GM23338 (cell line): ENCODE data around the gene PCBP3. TPM values are rescaled to one million over a fixed set of nuclear protein-coding genes. Genes with fewer than 3 reads are reported as not detected.

Experiments used
- ATAC-seq: fragments of 200-7000 bp; cut with Tn5 transposase; 3 replicates; pipeline ENCODE4 v1.9.1; 2020
- DNase-seq: peaks from one replicate; pipeline ENCODE4 v3.0.0-alpha.2; 2015; ENCODE audit warnings: low spot score
- H2AFZ ChIP-seq: fragments of 200-600 bp; sonication (generic); 2 replicates; pipeline ENCODE4 v1.8.0; 2016; ENCODE audit warnings: antibody characterized with exemption, mild to moderate bottlenecking, moderate library complexity
- H3F3A ChIP-seq: fragments of 200-600 bp; sonication (generic); replicated peaks from 2 replicates; pipeline ENCODE4 v1.8.0; 2017; ENCODE audit warnings: antibody characterized with exemption, mixed run types, low read depth
- H3K27ac ChIP-seq: fragments of 200-600 bp; sonication (generic); 2 replicates; pipeline ENCODE4 v1.6.1; 2016; ENCODE audit warnings: low read depth
- H3K27me3 ChIP-seq: fragments of 200-600 bp; sonication (generic); 2 replicates; pipeline ENCODE4 v1.8.0; 2016; ENCODE audit warnings: mild to moderate bottlenecking, mixed run types, moderate library complexity; ENCODE audit not compliant: insufficient read depth
- H3K36me3 ChIP-seq: fragments of 200-600 bp; sonication (generic); 2 replicates; pipeline ENCODE4 v1.8.0; 2016; ENCODE audit warnings: mild to moderate bottlenecking; ENCODE audit not compliant: insufficient read depth
- H3K4me1 ChIP-seq: fragments of 200-600 bp; sonication (generic); 2 replicates; pipeline ENCODE4 v1.8.0; 2016; ENCODE audit warnings: mild to moderate bottlenecking, moderate library complexity; ENCODE audit not compliant: insufficient read depth
- H3K4me2 ChIP-seq: fragments of 200-600 bp; sonication (generic); 2 replicates; pipeline ENCODE4 v1.7.1; 2017; ENCODE audit warnings: mixed run types
- H3K4me3 ChIP-seq: fragments of 200-600 bp; sonication (generic); 2 replicates; pipeline ENCODE4 v1.6.1; 2016; ENCODE audit warnings: mixed run types
- H3K79me2 ChIP-seq: fragments of 200-600 bp; sonication (generic); replicated peaks from 2 replicates; pipeline ENCODE4 v1.8.0; 2017; ENCODE audit warnings: mild to moderate bottlenecking; ENCODE audit not compliant: insufficient read depth
- H3K9me2 ChIP-seq: fragments of 200-600 bp; sonication (generic); 2 replicates; pipeline ENCODE4 v1.8.0; 2017; ENCODE audit not compliant: insufficient read depth
- H4K20me1 ChIP-seq: fragments of 200-600 bp; sonication (generic); replicated peaks from 2 replicates; pipeline ENCODE4 v1.8.0; 2017; ENCODE audit warnings: mild to moderate bottlenecking; ENCODE audit not compliant: insufficient read depth
- H3K27ac Mint-ChIP-seq: 2 replicates; pipeline ENCODE4 v1.8.0; 2020; ENCODE audit warnings: inconsistent platforms, mild to moderate bottlenecking, moderate library complexity, mixed read lengths
- H3K27me3 Mint-ChIP-seq: 3 replicates; pipeline ENCODE4 v1.8.0; 2022; ENCODE audit warnings: low read depth, mild to moderate bottlenecking, moderate library complexity, mixed read lengths, inconsistent platforms; ENCODE audit not compliant: insufficient read depth, poor library complexity
- H3K36me3 Mint-ChIP-seq: 3 replicates; pipeline ENCODE4 v1.8.0; 2021; ENCODE audit warnings: low read depth, mild to moderate bottlenecking, inconsistent platforms, moderate library complexity, mixed read lengths
- H3K4me1 Mint-ChIP-seq: 3 replicates; pipeline ENCODE4 v1.8.0; 2020; ENCODE audit warnings: mild to moderate bottlenecking, inconsistent platforms, mixed read lengths
- H3K4me3 Mint-ChIP-seq: 3 replicates; pipeline ENCODE4 v1.8.0; 2021; ENCODE audit warnings: moderate library complexity, mild to moderate bottlenecking, inconsistent platforms, mixed read lengths
- H3K9me3 Mint-ChIP-seq: 3 replicates; pipeline ENCODE4 v1.8.0; 2020; ENCODE audit warnings: moderate library complexity, mild to moderate bottlenecking, inconsistent platforms, mixed read lengths
- CREB1 ChIP-seq: fragments of 250-450 bp; sonication (Bioruptor Pico); IDR thresholded peaks from 2 replicates; pipeline ENCODE4 v1.5.0; 2020; ENCODE audit warnings: low read depth, mild to moderate bottlenecking, moderate library complexity
- EZH2phosphoT487 ChIP-seq: fragments of 200-600 bp; sonication (generic); IDR thresholded peaks from one replicate; pipeline ENCODE4 v1.8.1; 2018; ENCODE audit warnings: antibody characterized with exemption; ENCODE audit not compliant: unreplicated experiment
- JUNB ChIP-seq: IDR thresholded peaks from one replicate; pipeline ENCODE4 v1.6.1; 2016; ENCODE audit warnings: antibody characterized with exemption; ENCODE audit not compliant: unreplicated experiment
- REST ChIP-seq: IDR thresholded peaks from one replicate; pipeline ENCODE4 v1.6.1; 2018; ENCODE audit warnings: antibody characterized with exemption; ENCODE audit not compliant: unreplicated experiment
- STAT1 ChIP-seq: IDR thresholded peaks from one replicate; pipeline ENCODE4 v1.6.1; 2016; ENCODE audit warnings: antibody characterized with exemption; ENCODE audit not compliant: unreplicated experiment
- polyA plus RNA-seq: library from polyadenylated mRNA; unstranded; fragments of >200 nt; fragmentation: Nextera tagmentation; extraction: Ambion mirVana; gene quantifications from 2 replicates; pipeline ENCODE4 v1.2.1, GENCODE V29; 2016
- total RNA-seq: library from RNA; depleted of rRNA; stranded (reverse); fragments of >200 nt; shearing (Covaris generic); gene quantifications from 2 replicates; pipeline ENCODE4 v1.2.3, GENCODE V29; 2014
- TF ChIP-seq, protein P1 (sequence below): fragments of 250-450 bp; sonication (Bioruptor Pico); IDR thresholded peaks from 2 replicates; pipeline ENCODE4 v1.5.0; 2020; ENCODE audit warnings: mild to moderate bottlenecking, moderate library complexity

Gene PCBP3
- total and polyA plus RNA-seq, 2 experiments from 2014 or later = 7.1 to 9.1 TPM

DNA sequence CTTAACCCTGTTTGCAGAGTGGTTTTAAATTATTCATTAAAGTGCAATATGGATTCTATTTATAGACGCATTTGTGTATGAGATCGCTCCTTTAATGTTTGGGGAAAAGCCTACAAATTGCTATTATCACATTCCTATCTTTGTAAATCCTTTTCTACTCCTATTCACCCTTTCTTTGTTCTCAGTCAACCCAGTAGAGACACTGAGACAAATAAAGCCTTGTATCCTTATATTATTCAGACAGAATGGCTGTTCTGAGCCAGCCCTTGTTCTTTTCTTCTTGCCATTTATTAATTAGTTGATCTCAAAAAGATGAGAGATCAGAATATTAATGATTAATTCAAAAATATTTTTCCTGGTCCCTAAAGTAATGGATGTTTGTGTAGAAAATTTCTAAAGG lies 8.4 kb downstream of the PCBP3 start (continued):
- TF ChIP-seq STAT1 (no peak), JUNB (no peak), EZH2phosphoT487 (no peak), CREB1 (CRISPR knock-in tag) (no peak)
- TF ChIP-seq, protein P1, sequence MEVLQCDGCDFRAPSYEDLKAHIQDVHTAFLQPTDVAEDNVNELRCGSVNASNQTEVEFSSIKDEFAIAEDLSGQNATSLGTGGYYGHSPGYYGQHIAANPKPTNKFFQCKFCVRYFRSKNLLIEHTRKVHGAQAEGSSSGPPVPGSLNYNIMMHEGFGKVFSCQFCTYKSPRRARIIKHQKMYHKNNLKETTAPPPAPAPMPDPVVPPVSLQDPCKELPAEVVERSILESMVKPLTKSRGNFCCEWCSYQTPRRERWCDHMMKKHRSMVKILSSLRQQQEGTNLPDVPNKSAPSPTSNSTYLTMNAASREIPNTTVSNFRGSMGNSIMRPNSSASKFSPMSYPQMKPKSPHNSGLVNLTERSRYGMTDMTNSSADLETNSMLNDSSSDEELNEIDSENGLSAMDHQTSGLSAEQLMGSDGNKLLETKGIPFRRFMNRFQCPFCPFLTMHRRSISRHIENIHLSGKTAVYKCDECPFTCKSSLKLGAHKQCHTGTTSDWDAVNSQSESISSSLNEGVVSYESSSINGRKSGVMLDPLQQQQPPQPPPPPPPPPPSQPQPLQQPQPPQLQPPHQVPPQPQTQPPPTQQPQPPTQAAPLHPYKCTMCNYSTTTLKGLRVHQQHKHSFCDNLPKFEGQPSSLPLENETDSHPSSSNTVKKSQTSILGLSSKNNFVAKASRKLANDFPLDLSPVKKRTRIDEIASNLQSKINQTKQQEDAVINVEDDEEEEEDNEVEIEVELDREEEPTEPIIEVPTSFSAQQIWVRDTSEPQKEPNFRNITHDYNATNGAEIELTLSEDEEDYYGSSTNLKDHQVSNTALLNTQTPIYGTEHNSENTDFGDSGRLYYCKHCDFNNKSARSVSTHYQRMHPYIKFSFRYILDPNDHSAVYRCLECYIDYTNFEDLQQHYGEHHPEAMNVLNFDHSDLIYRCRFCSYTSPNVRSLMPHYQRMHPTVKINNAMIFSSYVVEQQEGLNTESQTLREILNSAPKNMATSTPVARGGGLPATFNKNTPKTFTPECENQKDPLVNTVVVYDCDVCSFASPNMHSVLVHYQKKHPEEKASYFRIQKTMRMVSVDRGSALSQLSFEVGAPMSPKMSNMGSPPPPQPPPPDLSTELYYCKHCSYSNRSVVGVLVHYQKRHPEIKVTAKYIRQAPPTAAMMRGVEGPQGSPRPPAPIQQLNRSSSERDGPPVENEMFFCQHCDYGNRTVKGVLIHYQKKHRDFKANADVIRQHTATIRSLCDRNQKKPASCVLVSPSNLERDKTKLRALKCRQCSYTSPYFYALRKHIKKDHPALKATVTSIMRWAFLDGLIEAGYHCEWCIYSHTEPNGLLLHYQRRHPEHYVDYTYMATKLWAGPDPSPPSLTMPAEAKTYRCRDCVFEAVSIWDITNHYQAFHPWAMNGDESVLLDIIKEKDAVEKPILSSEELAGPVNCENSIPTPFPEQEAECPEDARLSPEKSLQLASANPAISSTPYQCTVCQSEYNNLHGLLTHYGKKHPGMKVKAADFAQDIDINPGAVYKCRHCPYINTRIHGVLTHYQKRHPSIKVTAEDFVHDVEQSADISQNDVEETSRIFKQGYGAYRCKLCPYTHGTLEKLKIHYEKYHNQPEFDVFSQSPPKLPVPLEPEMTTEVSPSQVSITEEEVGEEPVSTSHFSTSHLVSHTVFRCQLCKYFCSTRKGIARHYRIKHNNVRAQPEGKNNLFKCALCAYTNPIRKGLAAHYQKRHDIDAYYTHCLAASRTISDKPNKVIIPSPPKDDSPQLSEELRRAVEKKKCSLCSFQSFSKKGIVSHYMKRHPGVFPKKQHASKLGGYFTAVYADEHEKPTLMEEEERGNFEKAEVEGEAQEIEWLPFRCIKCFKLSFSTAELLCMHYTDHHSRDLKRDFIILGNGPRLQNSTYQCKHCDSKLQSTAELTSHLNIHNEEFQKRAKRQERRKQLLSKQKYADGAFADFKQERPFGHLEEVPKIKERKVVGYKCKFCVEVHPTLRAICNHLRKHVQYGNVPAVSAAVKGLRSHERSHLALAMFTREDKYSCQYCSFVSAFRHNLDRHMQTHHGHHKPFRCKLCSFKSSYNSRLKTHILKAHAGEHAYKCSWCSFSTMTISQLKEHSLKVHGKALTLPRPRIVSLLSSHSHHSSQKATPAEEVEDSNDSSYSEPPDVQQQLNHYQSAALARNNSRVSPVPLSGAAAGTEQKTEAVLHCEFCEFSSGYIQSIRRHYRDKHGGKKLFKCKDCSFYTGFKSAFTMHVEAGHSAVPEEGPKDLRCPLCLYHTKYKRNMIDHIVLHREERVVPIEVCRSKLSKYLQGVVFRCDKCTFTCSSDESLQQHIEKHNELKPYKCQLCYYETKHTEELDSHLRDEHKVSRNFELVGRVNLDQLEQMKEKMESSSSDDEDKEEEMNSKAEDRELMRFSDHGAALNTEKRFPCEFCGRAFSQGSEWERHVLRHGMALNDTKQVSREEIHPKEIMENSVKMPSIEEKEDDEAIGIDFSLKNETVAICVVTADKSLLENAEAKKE (CRISPR knock-in tag) = no peak

DNA sequence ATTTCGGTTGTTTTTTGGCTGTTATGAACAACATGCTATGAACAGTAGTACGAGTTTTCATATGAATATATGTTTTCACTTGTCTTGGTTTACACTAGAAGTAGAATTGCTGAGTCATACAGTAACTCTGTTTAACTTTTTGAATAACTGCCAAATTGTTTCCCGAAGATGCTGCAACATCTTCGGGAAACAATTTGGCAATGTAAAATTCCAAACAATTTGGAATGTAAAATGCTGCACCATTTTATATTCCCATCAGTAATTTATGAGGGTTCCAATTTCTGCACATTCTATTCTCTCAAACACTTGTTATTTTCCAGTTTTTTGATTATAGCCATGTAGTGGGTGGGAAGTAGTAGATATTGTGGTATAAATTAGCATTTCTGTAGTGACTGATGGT lies 11.6 kb downstream of the PCBP3 start:
- H3K27ac Mint-ChIP-seq = no peak overlapping the region
- peaks cover 5% of the 10 kb centered on the region; the same call in 2 of the 3 replicates for H3K9me3 Mint-ChIP-seq
- no peaks in the 10 kb centered on the region for H3K4me1 ChIP-seq
- H3K4me3 Mint-ChIP-seq = no peak overlapping the region
- no peaks in the 10 kb centered on the region for H3K79me2 ChIP-seq
- no peak overlapping the region for H3K27ac ChIP-seq
- H3K4me3 ChIP-seq = no peak overlapping the region
- peaks cover 2% of the 10 kb centered on the region for H3K27me3 Mint-ChIP-seq
- H2AFZ ChIP-seq = no peak overlapping the region
- no peaks in the 10 kb centered on the region for H3F3A ChIP-seq
- no peaks in the 10 kb centered on the region for H3K9me2 ChIP-seq
- DNase-seq (no peak), ATAC-seq (no peak)
- peaks cover 5% of the 10 kb centered on the region for H3K36me3 Mint-ChIP-seq
- no peaks in the 10 kb centered on the region for H3K4me1 Mint-ChIP-seq
- no peaks in the 10 kb centered on the region for H3K36me3 ChIP-seq
- H4K20me1 ChIP-seq = no peaks in the 10 kb centered on the region; the same call in 1 of the 2 replicates
- H3K4me2 ChIP-seq = no peak overlapping the region
- no peaks in the 10 kb centered on the region for H3K27me3 ChIP-seq
- TF ChIP-seq, protein P1 (CRISPR knock-in tag) = no peak
- no peak for TF ChIP-seq REST
